Thyroid gland (tissue), 4 donors: Measurements from ENCODE around the gene ENKD1. TPM values are rescaled to one million over a fixed set of nuclear protein-coding genes. Genes with fewer than 3 reads are reported as not detected.
A peak's percentile ranks its signal among the peaks of the same experiment; 100 is the strongest.

ENCODE experiments used
- DNase-seq, 2 donors: peaks; one replicate each; pipeline ENCODE4 v3.0.0-alpha.2; 2019
- H3K27ac ChIP-seq, 3 donors: fragments of 200-600 bp; sonication (generic); 1 replicate in 2 of 3; 2 replicates in 1 of 3; pipeline ENCODE4 v1.5.1; 2016 to 2019; ENCODE audit warnings: mild to moderate bottlenecking in 1 of 3, moderate library complexity in 1 of 3
- H3K27me3 ChIP-seq: fragments of 200-600 bp; sonication (generic); one replicate; pipeline ENCODE4 v1.5.1; 2019
- H3K36me3 ChIP-seq, 2 donors: fragments of 200-600 bp; sonication (generic); one replicate each; pipeline ENCODE4 v1.5.1; 2016 to 2019
- H3K4me1 ChIP-seq, 2 donors: fragments of 200-600 bp; sonication (generic); one replicate each; pipeline ENCODE4 v1.5.1; 2017 to 2019
- H3K4me3 ChIP-seq, 3 donors: fragments of 200-600 bp; sonication (generic); replicated peaks in 1 of 3; 1 replicate in 2 of 3; 2 replicates in 1 of 3; pipeline ENCODE4 v1.5.1; 2016; ENCODE audit warnings: mild to moderate bottlenecking in 1 of 3
- H3K9me3 ChIP-seq: fragments of 200-600 bp; sonication (generic); one replicate; pipeline ENCODE4 v1.5.1; 2017
- CTCF ChIP-seq, 6 experiments: fragments of 200-600 bp in 3 of 6; fragments of 450-650 bp in 3 of 6; sonication (generic) in 3 of 6; IDR thresholded peaks; one replicate each; pipeline ENCODE4 v1.5.1; 2016 to 2019; ENCODE audit warnings: antibody characterized with exemption in 6 of 6, mild to moderate bottlenecking in 2 of 6, inconsistent platforms in 1 of 6, moderate library complexity in 1 of 6
- POLR2A ChIP-seq, 2 donors: fragments of 450-650 bp; IDR thresholded peaks; one replicate each; pipeline ENCODE4 v1.6.1; 2017; ENCODE audit warnings: antibody characterized with exemption in 2 of 2, mild to moderate bottlenecking in 2 of 2, moderate library complexity in 1 of 2
- WGBS, 2 donors: methylation state at CpG; one replicate each; pipeline ENCODE4 v1.1.5; 2017; 5-methylcytosine and 5-hydroxymethylcytosine counted together
- intact Hi-C: fragments of 100-400 bp; cut with DNase I; formaldehyde crosslinking; loops from one replicate; pipeline ENCODE4 v1.15.1; 2023
- total RNA-seq, 4 donors: library from RNA; depleted of rRNA; stranded (reverse); fragments of >200 nt; gene quantifications; one replicate each; pipeline ENCODE4 v1.2.3, GENCODE V29; 2016

Gene ENKD1
- total RNA-seq, 4 donors from 2014 or later = 14.2 to 33.2 (median 21.9) TPM

GRCh38 chr16:67673712-67674580 is 7.4 kb upstream of the ENKD1 start:
- Histone ChIP-seq H3K4me3 (no peak overlapping the region), H3K36me3 (no peaks in the 10 kb centered on the region), H3K4me1 (peaks cover 42 to 63% of the 10 kb centered on the region in 2 donors), H3K27me3 (no peaks in the 10 kb centered on the region), H3K9me3 (no peaks in the 10 kb centered on the region), H3K27ac (peak overlapping the region; percentile 59 to 79 (median 77))
- intact Hi-C loops = no loop called here
- peak; percentile 64 to 82 for DNase-seq
- no peak for TF ChIP-seq CTCF (IDR thresholded peaks at IDR 0.05)
- peak in 1 of 2 donors; percentile 4 for TF ChIP-seq POLR2A (IDR thresholded peaks at IDR 0.05)
- 19% methylated on average over 18 to 20 of the region's 21 CpGs for WGBS, 2 donors

- Histone ChIP-seq H3K36me3 (no peaks in the 10 kb centered on the region), H3K4me3 (no peak overlapping the region), H3K27me3 (no peaks in the 10 kb centered on the region), H3K4me1 (peaks cover 42 to 66% of the 10 kb centered on the region in 2 donors), H3K27ac (peak overlapping the region; percentile 59 to 79 (median 77)), H3K9me3 (no peaks in the 10 kb centered on the region)
- DNase-seq = peak; percentile 77 to 79
- 47 to 51% methylated on average over 9 of the region's 13 CpGs for WGBS, 2 donors
- TF ChIP-seq POLR2A (IDR thresholded peaks at IDR 0.05) (no peak), CTCF (IDR thresholded peaks at IDR 0.05) (peak; percentile 44 to 85 (median 78))
- intact Hi-C loops = no loop called here
Measured at GRCh38 chr16:67672739-67673662, 6.5 kb upstream of the ENKD1 start.

- Histone ChIP-seq H3K9me3 (no peaks in the 10 kb centered on the region), H3K4me1 (peaks cover 47 to 68% of the 10 kb centered on the region in 2 donors), H3K27me3 (no peaks in the 10 kb centered on the region), H3K27ac (peak overlapping the region in 2 of 3 donors; percentile 77 to 79), H3K36me3 (no peaks in the 10 kb centered on the region), H3K4me3 (no peak overlapping the region)
- WGBS, 2 donors = 11 to 16% methylated on average over 4 of the region's 4 CpGs
- DNase-seq = peak; percentile 90 to 92
- intact Hi-C loops = no loop called here
- no peak for TF ChIP-seq POLR2A (IDR thresholded peaks at IDR 0.05)
- TF ChIP-seq CTCF (IDR thresholded peaks at IDR 0.05) = no peak
Measured at GRCh38 chr16:67672306-67672705, 5.8 kb upstream of the ENKD1 start.

GRCh38 chr16:67669499-67670101 is 3.0 kb upstream of the ENKD1 start:
- peaks cover 42 to 56% of the 10 kb centered on the region in 2 donors for H3K4me1 ChIP-seq
- TF ChIP-seq CTCF (IDR thresholded peaks at IDR 0.05) (no peak), POLR2A (IDR thresholded peaks at IDR 0.05) (no peak)
- whole genome bisulfite sequencing, 2 donors = 89 to 96% methylated on average over 10 of the region's 10 CpGs

More at GRCh38 chr16:67669499-67670101, 3.0 kb upstream of the ENKD1 start:
- no peaks in the 10 kb centered on the region for H3K27me3 ChIP-seq
- no peaks in the 10 kb centered on the region for H3K9me3 ChIP-seq
- DNase-seq = no peak
- no peaks in the 10 kb centered on the region for H3K36me3 ChIP-seq
- H3K4me3 ChIP-seq = no peak overlapping the region
- intact Hi-C loops = loop anchor here (5.0 to 10.0 kb wide), 3 partner anchors 107 to 265 kb away; partner anchors contain the start of genes CTCF, CTRL and PSMB10
- no peak overlapping the region for H3K27ac ChIP-seq
